Activated CD4-positive, alpha-beta T cell treated with anti-CD3 and anti-CD28 coated beads, Interleukin-2, amount 10 ng/mL, durations not matched to agents 24 days and 14 days (primary cell): ENCODE data around the gene QRFP. TPM values are rescaled to one million over a fixed set of nuclear protein-coding genes. Genes with fewer than 3 reads are reported as not detected.

Experiments
- DNase-seq: peaks from one replicate; pipeline ENCODE4 v3.0.0; 2022
- H3K27ac Mint-ChIP-seq: one replicate; pipeline ENCODE4 v1.8.0; 2022; ENCODE audit warnings: mild to moderate bottlenecking, mixed read lengths
- H3K27me3 Mint-ChIP-seq: one replicate; pipeline ENCODE4 v1.8.0; 2022; ENCODE audit warnings: mixed read lengths
- H3K36me3 Mint-ChIP-seq: one replicate; pipeline ENCODE4 v1.8.0; 2022; ENCODE audit warnings: low read depth, mild to moderate bottlenecking, mixed read lengths
- H3K4me1 Mint-ChIP-seq: one replicate; pipeline ENCODE4 v1.8.0; 2021; ENCODE audit warnings: mixed read lengths
- H3K4me3 Mint-ChIP-seq: one replicate; pipeline ENCODE4 v1.8.0; 2022; ENCODE audit warnings: mild to moderate bottlenecking, moderate library complexity, mixed read lengths
- H3K9me3 Mint-ChIP-seq: one replicate; pipeline ENCODE4 v1.8.0; 2021; ENCODE audit warnings: mixed read lengths
- intact Hi-C: fragments of 100-400 bp; cut with micrococcal nuclease; formaldehyde crosslinking; loops from one replicate; pipeline ENCODE4 v1.15.1; 2023
- total RNA-seq: library from RNA; stranded (reverse); gene quantifications from 2 replicates; pipeline ENCODE4 v1.2.3, GENCODE V29; 2022

Gene QRFP
- not detected in 2 replicates for total RNA-seq

GRCh38 chr9:130896233-130897014 is at the start of gene QRFP:
TSS of gene QRFP (minus strand) at chr9:130896812. CDS start at chr9:130893838, 2,974 bp downstream.
- Mint-ChIP-seq H3K4me1 (no peaks in the 10 kb centered on the region), H3K9me3 (no peaks in the 10 kb centered on the region), H3K36me3 (no peaks in the 10 kb centered on the region), H3K4me3 (no peak within 1 kb of the TSS), H3K27ac (no peak within 1 kb of the TSS), H3K27me3 (no peaks in the 10 kb centered on the region)
- intact Hi-C loops = no loop called here
- no peak for DNase-seq

GRCh38 chr9:130945173-130945572 is 48.6 kb upstream of the QRFP start:
- H3K27me3 Mint-ChIP-seq = peaks cover 19% of the 10 kb centered on the region

GRCh38 chr9:130944510-130945058 is 48.0 kb upstream of the QRFP start:
- intact Hi-C loops = loop anchor here (5.0 kb wide), 1 partner anchor 232 kb away; no protein-coding TSS in a partner anchor
- peaks cover 20% of the 10 kb centered on the region for H3K27me3 Mint-ChIP-seq
- no peak for DNase-seq

More at GRCh38 chr9:130945173-130945572, 48.6 kb upstream of the QRFP start:
- intact Hi-C loops = no loop called here
- no peak overlapping the region for H3K27ac Mint-ChIP-seq
- no peak overlapping the region for H3K4me3 Mint-ChIP-seq
- H3K9me3 Mint-ChIP-seq = peaks cover 3% of the 10 kb centered on the region
- peaks cover 4% of the 10 kb centered on the region for H3K4me1 Mint-ChIP-seq
- no peaks in the 10 kb centered on the region for H3K36me3 Mint-ChIP-seq
- DNase-seq = no peak

DNA sequence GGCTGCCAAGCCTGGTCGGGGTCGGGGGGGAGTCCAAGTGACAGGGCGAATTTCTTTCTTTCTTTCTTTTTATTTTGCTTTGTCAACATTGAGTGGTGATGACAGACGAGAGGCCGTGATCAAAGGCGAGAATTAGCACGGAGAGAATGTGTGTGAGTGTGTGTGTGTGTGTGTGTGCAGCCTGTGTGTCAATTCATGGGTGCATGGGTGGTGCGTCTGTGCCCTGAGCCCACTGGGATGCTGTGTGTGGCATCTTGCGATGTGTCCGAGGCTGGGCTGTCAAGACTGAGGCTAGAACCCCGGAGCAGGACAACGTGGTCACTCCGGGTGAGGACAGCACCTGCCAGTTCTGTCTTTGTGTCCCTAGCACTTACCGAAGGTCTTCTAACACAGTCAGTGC is 47.2 kb upstream of the QRFP start:
- intact Hi-C loops = loop anchor here (5.0 kb wide), 1 partner anchor 231 kb away; no protein-coding TSS in a partner anchor
- Mint-ChIP-seq H3K36me3 (no peaks in the 10 kb centered on the region), H3K27me3 (peaks cover 22% of the 10 kb centered on the region), H3K27ac (no peak overlapping the region), H3K9me3 (no peaks in the 10 kb centered on the region), H3K4me1 (peaks cover 5% of the 10 kb centered on the region), H3K4me3 (no peak overlapping the region)
- no peak for DNase-seq

More at GRCh38 chr9:130944510-130945058, 48.0 kb upstream of the QRFP start:
- Mint-ChIP-seq H3K4me3 (no peak overlapping the region), H3K4me1 (peaks cover 4% of the 10 kb centered on the region), H3K9me3 (peaks cover 3% of the 10 kb centered on the region), H3K36me3 (no peaks in the 10 kb centered on the region), H3K27ac (no peak overlapping the region)

- no peak overlapping the region for H3K27ac Mint-ChIP-seq
- peaks cover 6% of the 10 kb centered on the region for H3K4me1 Mint-ChIP-seq
- no peaks in the 10 kb centered on the region for H3K36me3 Mint-ChIP-seq
- no peaks in the 10 kb centered on the region for H3K9me3 Mint-ChIP-seq
- no peak overlapping the region for H3K4me3 Mint-ChIP-seq
- intact Hi-C loops = loop anchor here (5.0 kb wide), 1 partner anchor 231 kb away; no protein-coding TSS in a partner anchor
- peaks cover 23% of the 10 kb centered on the region for H3K27me3 Mint-ChIP-seq
- DNase-seq = no peak
Observed at GRCh38 chr9:130943221-130943620, 46.6 kb upstream of the QRFP start.

DNA sequence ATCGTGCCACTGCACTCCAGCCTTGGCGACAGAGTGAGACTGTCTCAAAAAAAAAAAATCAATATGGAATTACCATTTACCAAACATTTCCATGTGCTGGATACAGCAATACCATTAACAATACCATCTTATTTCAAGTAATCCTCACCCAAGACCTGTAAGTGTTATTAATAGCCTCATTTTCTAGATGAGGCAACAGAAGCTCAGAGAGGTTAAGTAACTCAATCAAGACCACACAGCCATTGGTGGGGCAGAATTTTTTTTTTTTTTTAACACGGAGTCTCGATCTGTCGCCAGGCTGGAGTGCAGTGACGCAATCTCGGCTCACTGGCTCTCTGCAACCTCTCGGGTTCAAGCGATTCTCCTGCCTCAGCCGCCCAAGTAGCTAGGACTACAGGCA is 46.1 kb upstream of the QRFP start:
- H3K4me3 Mint-ChIP-seq = no peak overlapping the region
- no peaks in the 10 kb centered on the region for H3K36me3 Mint-ChIP-seq
- intact Hi-C loops = loop anchor here (5.0 kb wide), 1 partner anchor 230 kb away; no protein-coding TSS in a partner anchor
- H3K9me3 Mint-ChIP-seq = no peaks in the 10 kb centered on the region
- H3K4me1 Mint-ChIP-seq = peaks cover 6% of the 10 kb centered on the region
- DNase-seq = no peak
- H3K27me3 Mint-ChIP-seq = peaks cover 26% of the 10 kb centered on the region
- no peak overlapping the region for H3K27ac Mint-ChIP-seq

GRCh38 chr9:130942084-130942483 is 45.5 kb upstream of the QRFP start:
- H3K36me3 Mint-ChIP-seq = no peaks in the 10 kb centered on the region
- DNase-seq = no peak
- intact Hi-C loops = loop anchor here (5.0 kb wide), 1 partner anchor 230 kb away; no protein-coding TSS in a partner anchor
- no peaks in the 10 kb centered on the region for H3K9me3 Mint-ChIP-seq
- H3K27me3 Mint-ChIP-seq = peaks cover 30% of the 10 kb centered on the region
- H3K27ac Mint-ChIP-seq = no peak overlapping the region
- no peak overlapping the region for H3K4me3 Mint-ChIP-seq
- H3K4me1 Mint-ChIP-seq = peaks cover 6% of the 10 kb centered on the region

DNA sequence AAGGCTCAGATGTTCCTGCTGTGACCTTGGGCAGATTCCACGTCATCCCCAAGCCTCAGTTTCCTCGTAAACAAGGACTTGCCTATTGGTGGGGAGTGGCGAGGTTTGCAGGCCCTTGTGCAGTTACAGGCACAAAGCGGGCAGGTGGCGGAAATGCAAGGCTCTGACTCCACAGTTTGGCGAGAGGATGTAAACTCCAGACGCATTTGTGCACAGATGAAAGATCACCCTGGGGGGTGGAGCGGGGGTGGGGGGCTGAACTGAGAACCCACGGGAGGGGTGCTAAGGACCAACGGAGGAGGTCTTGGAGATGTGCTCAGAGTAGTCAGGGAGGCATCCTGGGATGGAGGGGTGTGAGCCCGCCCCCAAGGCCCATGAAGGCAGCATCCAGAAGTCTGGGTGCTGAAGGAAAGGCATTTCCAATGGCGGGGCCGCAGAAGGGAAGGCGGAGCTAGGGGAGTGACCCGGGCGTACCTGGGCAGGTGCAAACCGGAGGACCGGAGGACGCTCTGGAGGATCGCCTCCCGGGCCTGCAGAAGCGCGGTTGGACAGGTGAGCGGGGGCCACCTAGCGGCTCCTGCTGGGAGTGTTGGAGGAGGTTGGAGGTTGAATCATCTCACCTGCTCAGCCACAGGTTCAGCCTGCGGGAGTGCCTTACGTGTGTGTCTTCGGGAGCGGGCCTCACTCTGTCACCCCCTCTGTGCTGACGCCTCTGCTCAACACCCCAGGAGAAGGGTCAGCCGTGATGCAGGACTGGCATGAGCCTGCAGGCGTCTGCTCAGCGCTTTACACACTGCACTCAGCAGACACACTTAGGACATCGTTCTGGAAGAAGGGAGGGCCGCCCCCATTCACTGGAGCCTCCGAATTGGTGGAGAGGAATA is 44.3 kb upstream of the QRFP start:
- DNase-seq = peak; percentile 92
- no peaks in the 10 kb centered on the region for H3K36me3 Mint-ChIP-seq
- no peaks in the 10 kb centered on the region for H3K9me3 Mint-ChIP-seq
- no peak overlapping the region for H3K4me3 Mint-ChIP-seq
- peaks cover 38% of the 10 kb centered on the region for H3K27me3 Mint-ChIP-seq
- intact Hi-C loops = loop anchor here (1.0 to 5.0 kb wide), 2 partner anchors 75 to 229 kb away; no protein-coding TSS in a partner anchor
- H3K4me1 Mint-ChIP-seq = peaks cover 6% of the 10 kb centered on the region
- H3K27ac Mint-ChIP-seq = no peak overlapping the region

DNA sequence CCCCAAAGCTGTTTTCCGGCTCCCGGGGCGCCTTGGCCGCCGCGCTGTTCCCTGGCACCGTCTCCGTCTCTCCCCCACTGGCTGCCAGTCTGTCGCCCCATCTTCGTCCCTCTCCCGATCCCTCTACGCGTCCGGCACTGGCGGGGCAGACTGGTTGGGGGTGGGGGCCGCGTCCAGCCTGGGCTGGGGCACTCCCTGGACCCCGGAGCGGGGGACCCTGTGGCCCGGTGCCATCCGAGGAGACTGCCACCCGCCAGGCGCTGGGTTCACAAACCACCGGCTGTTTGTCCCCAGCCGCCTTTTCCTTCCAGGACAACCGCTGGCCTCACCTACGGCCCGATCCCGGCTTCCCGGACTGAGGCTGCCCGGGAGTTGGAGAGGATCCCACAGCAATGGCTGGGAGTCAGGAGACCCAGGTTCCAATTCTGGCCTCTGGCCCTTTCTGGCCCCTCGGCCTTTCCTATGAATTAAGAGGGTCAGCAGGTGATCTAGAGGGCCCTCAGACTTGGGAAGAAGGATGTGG is 43.5 kb upstream of the QRFP start:
- DNase-seq = no peak
- no peak overlapping the region for H3K4me3 Mint-ChIP-seq
- intact Hi-C loops = loop anchor here (5.0 kb wide), 1 partner anchor 228 kb away; no protein-coding TSS in a partner anchor
- H3K36me3 Mint-ChIP-seq = no peaks in the 10 kb centered on the region
- H3K27me3 Mint-ChIP-seq = peaks cover 44% of the 10 kb centered on the region
- H3K4me1 Mint-ChIP-seq = peaks cover 6% of the 10 kb centered on the region
- no peaks in the 10 kb centered on the region for H3K9me3 Mint-ChIP-seq
- H3K27ac Mint-ChIP-seq = no peak overlapping the region

- H3K4me3 Mint-ChIP-seq = no peak overlapping the region
- intact Hi-C loops = loop anchor here (5.0 kb wide), 1 partner anchor 227 kb away; no protein-coding TSS in a partner anchor
Observed at GRCh38 chr9:130939405-130940026, 42.9 kb upstream of the QRFP start.

GRCh38 chr9:130938652-130939404 is 42.2 kb upstream of the QRFP start, which contains the start of gene FIBCD1:
TSS of gene FIBCD1 (minus strand) at chr9:130939247. CDS start at chr9:130938607, 640 bp downstream.
- peaks cover 6% of the 10 kb centered on the region for H3K4me1 Mint-ChIP-seq
- H3K27me3 Mint-ChIP-seq = peaks cover 48% of the 10 kb centered on the region
- DNase-seq = peak; percentile 75
- H3K36me3 Mint-ChIP-seq = no peaks in the 10 kb centered on the region
- intact Hi-C loops = no loop called here
- no peaks in the 10 kb centered on the region for H3K9me3 Mint-ChIP-seq
- H3K4me3 Mint-ChIP-seq = peak within 1 kb of the TSS; percentile 74
- no peak within 1 kb of the TSS for H3K27ac Mint-ChIP-seq

More at GRCh38 chr9:130939405-130940026, 42.9 kb upstream of the QRFP start:
- no peak overlapping the region for H3K27ac Mint-ChIP-seq
- H3K36me3 Mint-ChIP-seq = no peaks in the 10 kb centered on the region
- peaks cover 6% of the 10 kb centered on the region for H3K4me1 Mint-ChIP-seq
- peaks cover 48% of the 10 kb centered on the region for H3K27me3 Mint-ChIP-seq
- H3K9me3 Mint-ChIP-seq = no peaks in the 10 kb centered on the region
- DNase-seq = no peak

- intact Hi-C loops = no loop called here
- peaks cover 6% of the 10 kb centered on the region for H3K4me1 Mint-ChIP-seq
- H3K9me3 Mint-ChIP-seq = no peaks in the 10 kb centered on the region
- no peak for DNase-seq
- H3K27ac Mint-ChIP-seq = no peak overlapping the region
- H3K4me3 Mint-ChIP-seq = peak overlapping the region; percentile 51
- H3K36me3 Mint-ChIP-seq = no peaks in the 10 kb centered on the region
- peaks cover 48% of the 10 kb centered on the region for H3K27me3 Mint-ChIP-seq
Observed at GRCh38 chr9:130938184-130938651, 41.6 kb upstream of the QRFP start.
